GM12872 (cell line): ENCODE data around the gene PRKAG2.
A peak's percentile ranks its signal among the peaks of the same experiment; 100 is the strongest.

Experiments
- CTCF ChIP-seq: IDR thresholded peaks from 3 replicates; pipeline ENCODE4 v1.5.1; 2011; ENCODE audit warnings: low read depth, mild to moderate bottlenecking, low read length, moderate library complexity; ENCODE audit not compliant: insufficient read depth

PRKAG2 gene

DNA sequence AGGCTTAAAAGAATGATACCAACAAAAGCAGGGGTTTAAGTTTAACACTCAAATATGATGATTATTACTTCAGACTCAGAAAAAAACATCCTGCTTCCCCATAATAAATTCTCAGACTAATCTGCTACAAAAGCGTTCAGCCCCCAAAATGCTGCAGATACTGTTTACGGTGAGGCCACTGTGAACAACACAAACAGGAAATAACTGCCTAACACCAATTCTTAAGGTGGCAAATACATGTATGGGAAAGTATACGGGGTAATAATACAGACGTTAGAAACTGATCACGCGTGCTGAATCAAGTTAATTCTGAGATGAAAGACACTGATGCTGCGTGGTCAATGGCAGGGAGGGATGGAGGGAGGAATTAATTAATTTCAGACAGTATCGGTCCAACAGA lies 295.2 kb downstream of the PRKAG2 start:
- no peak for TF ChIP-seq CTCF

GRCh38 chr7:151579644-151580043 lies 297.3 kb downstream of the PRKAG2 start:
- TF ChIP-seq CTCF = no peak

DNA sequence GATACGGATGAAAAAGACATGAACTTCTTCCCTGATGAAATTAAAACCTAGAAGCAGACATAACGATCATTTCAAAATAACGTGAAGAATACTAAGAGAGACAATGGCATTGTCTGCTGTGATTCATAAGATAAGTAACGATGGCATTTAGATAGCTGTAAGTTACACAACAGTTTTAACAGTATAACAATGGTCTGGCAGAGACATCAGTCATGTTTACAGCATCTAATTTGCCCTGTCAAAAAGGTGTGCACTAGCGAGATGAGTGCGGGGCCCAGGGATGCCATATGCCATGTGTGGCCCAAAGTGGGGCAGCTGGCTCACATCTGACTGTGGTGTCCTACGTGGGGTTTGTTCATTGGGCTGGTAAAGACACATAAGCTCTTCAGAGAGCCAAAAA lies 301.5 kb downstream of the PRKAG2 start:
- TF ChIP-seq CTCF = no peak

DNA sequence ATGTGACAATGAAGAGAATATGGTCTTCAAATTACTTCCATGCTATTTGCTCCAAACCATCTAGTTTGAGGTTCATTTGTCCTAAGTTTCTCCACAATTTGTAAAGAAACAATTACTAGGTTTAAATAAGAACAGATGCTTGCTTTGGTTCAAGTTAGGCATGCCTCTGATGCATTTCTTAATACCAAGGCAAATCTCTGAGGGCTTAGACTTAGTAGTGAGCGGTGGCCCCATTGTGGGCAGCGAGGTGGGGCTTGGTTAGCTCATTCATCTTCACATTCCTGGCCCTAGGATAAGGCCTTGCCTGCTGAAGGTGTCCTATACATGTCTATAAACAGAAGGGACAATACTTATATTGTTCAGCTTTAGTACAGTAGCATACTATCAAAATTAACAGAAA lies 304.8 kb downstream of the PRKAG2 start:
- TF ChIP-seq CTCF = no peak

GRCh38 chr7:151571471-151571870 lies 305.4 kb downstream of the PRKAG2 start:
- TF ChIP-seq CTCF = no peak

DNA sequence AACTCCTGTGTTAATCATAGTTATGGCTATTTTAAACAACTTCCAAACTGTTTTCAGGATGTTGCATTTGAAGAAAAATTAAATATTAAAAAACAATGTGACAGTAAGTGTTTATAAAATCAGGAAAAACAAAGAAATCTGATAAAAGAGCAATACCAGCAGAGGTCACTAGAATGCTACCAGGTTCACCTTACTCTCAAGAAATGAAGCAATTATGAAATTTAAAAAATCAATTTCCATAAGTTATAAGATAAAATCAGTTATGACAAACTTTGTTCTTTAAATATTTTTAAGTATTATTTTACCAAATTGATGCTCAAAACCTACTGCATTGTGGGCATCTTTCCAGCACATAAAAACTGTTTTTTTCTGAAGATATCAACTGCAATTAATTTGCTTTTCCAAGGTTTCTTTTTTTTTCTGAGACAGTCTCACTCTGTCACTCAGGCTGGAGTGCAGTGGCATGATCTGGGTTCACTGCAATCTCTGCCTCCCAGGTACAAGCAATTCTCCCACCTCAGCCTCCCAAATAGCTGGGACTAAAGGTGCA lies 306.5 kb downstream of the PRKAG2 start:
- peak; percentile 33; the same call in 1 of the 3 replicates for TF ChIP-seq CTCF

DNA sequence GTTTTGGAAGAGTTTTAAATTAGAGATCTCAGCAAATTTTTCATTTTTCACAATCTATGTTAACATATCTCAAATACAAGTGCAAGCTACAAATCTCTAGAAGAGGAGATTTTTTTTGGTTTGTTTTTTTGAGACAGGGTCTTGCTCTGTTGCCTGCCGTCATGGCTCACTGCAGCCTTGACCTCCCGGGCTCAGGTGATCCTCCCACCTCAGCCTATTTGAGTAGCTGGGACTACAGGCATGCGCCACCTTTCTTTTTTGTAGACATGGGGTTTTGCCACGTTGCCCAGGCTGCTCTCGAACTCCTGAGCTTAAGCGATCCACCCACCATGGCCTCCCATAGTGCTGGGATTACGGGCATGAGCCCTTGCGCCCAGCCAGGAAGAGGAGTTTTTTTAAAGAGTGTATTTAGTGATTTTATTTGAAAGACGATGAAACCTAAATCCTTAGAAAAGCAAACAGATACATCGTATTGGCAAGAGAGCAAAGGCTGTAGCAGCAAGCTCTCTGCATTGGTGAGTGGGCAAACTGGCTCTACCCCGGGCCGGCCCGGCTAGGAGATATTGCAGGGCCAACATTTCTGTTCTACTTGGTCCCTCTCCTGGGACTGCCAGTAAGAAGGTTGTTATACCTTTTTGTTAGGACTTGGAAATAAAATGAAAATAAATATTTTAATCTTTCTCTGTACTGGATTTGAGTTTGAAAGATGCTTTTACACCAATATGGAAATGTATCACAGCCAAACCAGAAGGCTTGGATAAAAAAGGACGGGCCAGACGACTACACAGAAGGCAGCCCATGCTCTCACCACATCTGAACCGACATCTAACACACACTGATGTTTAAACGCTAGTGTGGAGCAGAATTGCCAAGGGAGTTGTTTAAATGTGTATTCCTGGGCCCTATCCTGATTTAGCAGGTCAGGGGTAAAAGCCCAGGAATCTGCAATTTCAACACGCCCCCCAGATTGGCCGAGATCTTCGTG lies 307.7 kb downstream of the PRKAG2 start:
- no peak for TF ChIP-seq CTCF
